ENCODE data around the gene CAPN12.

- TF ChIP-seq, protein P1, sequence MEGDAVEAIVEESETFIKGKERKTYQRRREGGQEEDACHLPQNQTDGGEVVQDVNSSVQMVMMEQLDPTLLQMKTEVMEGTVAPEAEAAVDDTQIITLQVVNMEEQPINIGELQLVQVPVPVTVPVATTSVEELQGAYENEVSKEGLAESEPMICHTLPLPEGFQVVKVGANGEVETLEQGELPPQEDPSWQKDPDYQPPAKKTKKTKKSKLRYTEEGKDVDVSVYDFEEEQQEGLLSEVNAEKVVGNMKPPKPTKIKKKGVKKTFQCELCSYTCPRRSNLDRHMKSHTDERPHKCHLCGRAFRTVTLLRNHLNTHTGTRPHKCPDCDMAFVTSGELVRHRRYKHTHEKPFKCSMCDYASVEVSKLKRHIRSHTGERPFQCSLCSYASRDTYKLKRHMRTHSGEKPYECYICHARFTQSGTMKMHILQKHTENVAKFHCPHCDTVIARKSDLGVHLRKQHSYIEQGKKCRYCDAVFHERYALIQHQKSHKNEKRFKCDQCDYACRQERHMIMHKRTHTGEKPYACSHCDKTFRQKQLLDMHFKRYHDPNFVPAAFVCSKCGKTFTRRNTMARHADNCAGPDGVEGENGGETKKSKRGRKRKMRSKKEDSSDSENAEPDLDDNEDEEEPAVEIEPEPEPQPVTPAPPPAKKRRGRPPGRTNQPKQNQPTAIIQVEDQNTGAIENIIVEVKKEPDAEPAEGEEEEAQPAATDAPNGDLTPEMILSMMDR (IDR thresholded peaks at IDR 0.05), result no peak
- TF ChIP-seq POLR2AphosphoS5 (IDR thresholded peaks at IDR 0.05), result no peak
- TF ChIP-seq POLR2A (IDR thresholded peaks at IDR 0.05), result no peak
Measured at GRCh38 chr19:38687837-38688378, 56.4 kb downstream of the CAPN12 start.

Measured in prostate gland (tissue), 2 donors.